GM18907 (cell line): ENCODE data around the gene DDX31.
"Not testable (repeated sequence)": the region's sequence is repeated elsewhere in the genome, so short reads cannot be mapped to it uniquely, and the experiment has no call there.

Source experiments
- ATAC-seq: cut with Tn5 transposase; IDR thresholded peaks from one replicate; pipeline ENCODE4 v1.9.1; 2021; ENCODE audit warnings: mild to moderate bottlenecking, moderate library complexity; ENCODE audit not compliant: unreplicated experiment

The DDX31 gene

GRCh38 chr9:132583584-132584304 is 86.0 kb downstream of the DDX31 start:
- ATAC-seq: no peak

DNA sequence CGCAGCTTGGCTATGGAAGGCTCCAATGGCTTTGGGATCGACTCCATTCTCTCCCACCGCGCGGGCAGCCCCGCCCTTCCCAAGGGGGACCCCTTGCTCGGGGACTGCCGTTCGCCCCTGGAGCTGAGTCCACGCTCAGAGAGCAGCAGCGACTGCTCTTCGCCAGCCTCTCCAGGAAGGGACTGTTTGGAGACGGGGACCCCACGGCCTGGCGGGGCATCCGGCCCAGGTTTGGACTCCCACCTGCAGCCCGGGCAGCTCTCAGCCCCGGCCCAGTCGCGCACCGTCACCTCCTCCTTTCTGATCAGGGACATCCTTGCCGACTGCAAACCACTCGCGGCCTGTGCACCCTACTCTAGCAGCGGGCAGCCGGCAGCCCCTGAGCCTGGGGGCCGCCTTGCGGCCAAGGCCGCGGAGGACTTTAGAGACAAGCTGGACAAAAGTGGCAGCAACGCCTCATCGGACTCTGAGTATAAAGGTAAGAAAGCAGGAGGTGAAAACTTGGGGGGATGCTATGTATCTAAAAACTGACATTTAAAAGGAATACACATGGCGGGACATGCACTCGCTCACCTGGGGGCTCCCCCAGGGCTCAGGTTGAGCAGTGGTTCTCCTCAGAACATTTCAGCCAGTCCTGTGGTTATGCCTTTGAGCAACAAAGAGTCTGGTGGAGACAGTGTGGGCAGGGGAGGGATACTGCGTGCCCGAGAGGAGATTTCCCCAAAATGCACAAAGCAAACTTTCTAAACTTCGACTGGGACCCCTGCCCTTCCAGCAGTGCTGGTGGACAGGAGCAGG is 86.8 kb downstream of the DDX31 start:
- no peak for ATAC-seq

GRCh38 chr9:132582276-132582785 is 87.5 kb downstream of the DDX31 start, which contains the start of gene BARHL1:
BARHL1 (plus strand) TSS chr9:132582606; CDS start chr9:132582798, 192 bp downstream.
- ATAC-seq: no peak

DNA sequence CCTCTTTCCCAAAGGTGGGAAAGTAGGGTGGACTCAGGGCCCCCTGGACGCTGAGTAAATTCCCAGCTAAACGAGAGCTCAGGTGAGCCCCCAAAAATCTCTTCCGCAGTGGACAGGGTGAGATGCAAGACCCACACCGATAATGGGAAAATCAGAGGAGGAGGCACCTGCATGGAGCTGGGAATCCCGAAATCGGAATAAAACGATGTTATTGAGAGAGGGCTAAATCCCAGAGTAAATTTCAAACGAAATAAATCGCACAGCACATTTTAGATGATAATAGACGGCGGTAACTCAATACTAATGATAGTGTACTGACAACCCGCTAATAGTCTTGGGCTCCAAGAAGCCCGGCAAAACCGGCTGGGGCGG is 90.4 kb downstream of the DDX31 start:
- no peak for ATAC-seq

DNA sequence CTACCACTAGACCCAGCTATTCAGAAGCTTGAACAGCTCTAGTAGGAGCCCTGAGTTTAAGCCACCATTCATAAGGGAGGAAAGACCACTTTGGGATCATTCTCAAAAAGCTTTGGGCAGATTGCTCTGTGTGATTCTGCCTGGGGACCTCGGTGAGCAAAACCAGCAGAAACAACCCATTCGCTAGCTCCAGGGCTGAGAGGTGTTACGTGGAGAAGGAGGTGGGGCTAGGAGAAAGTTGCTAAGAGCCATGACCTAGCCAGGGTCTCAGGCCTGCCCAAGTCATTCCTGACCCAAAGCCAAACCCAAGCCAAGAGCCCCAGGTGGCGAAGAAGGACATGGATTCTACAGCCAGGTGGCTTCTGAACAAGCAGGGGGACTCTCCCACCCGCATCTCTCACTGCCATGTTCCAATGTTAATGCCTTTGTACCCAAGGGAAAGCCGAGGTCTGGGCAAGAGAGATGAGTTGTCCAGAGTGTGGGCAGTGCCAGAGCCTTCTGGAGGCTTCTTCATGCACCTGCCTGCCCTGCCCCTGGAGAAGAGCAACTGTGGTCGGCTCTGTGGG is 91.3 kb downstream of the DDX31 start:
- ATAC-seq: no peak

GRCh38 chr9:132577119-132577518 is 92.7 kb downstream of the DDX31 start:
- ATAC-seq: no peak

- ATAC-seq: no peak
Measured at GRCh38 chr9:132575811-132576210, 94.0 kb downstream of the DDX31 start.

GRCh38 chr9:132575005-132575609 is 94.7 kb downstream of the DDX31 start:
- ATAC-seq: no peak

DNA sequence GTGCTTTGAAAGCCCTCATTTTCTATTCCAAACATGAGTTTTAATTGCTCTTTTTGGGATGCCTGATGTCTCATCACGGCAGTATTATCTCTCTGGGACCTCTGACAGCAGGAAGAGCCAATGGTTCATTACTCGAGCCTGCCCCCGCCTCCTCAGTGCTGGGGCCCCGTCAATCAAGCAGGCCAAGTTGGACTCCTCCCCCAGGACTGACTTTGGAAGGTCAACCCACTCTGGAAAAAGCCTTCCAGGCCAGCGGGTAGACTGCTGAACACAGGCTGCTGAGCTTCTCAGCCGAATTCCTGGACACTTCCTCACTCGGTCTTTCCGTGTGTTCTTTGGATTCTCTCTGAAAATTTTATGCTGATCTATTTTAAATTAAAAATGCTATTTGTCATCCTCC is 96.9 kb downstream of the DDX31 start:
- no peak for ATAC-seq

DNA sequence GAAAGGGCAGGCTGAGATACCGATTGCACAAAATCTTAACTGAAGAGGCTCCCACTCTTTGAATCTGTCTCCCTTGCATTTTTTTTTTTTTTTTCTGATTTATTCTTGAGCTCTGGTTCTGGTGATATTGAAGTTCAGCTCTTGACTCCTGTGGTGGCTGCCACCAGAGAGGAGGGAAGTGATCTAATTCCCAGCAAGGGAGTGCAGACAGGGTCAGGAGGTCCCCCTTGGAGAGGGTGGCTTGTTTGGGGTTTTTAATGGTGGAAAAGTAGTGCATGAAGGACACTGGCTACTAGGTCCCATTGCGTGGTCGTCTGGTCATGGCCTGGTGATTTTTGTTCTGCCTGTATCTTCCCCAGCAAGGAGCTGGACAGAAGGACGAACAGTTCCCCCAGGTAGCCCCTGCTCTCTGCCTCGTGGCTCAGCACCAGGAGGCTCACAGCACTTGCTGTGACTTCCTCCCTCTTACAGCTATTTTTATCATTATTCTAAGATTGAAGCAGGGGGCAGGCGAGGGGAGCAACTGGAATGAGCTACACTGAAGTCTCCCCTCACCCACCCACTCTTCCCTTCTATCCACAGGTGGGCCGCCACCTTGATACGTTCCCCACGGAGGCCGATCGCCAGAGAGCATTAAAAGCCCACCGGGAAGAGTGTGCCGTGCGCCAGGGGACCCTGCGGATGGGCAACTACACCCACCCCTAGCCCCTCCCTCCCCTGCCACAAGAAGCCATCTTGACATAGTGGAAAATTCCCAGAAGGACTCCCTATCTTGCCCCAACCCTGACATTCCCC is 97.8 kb downstream of the DDX31 start:
- ATAC-seq: no peak

DNA sequence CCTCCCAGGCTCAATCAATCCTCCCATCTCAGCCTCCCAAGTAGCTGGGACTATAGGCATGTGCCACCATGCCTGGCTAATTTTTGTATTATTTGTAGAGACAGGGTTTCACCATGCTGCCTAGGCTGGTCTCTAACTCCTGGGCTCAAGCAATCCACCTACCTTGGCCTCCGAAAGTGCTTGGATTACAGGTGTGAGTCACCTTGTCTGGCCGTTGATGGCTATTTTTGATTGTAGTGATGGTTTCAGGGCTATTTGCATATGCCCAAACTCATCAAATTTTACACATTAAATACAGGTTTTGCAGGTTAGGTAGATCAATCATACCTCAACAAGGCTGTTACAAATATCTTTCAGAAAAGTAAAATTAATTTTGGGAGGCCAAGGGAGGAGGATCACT is 101.0 kb downstream of the DDX31 start:
- not testable (repeated sequence) for ATAC-seq

- ATAC-seq: no peak
Measured at GRCh38 chr9:132564526-132564925, 105.3 kb downstream of the DDX31 start.

DNA sequence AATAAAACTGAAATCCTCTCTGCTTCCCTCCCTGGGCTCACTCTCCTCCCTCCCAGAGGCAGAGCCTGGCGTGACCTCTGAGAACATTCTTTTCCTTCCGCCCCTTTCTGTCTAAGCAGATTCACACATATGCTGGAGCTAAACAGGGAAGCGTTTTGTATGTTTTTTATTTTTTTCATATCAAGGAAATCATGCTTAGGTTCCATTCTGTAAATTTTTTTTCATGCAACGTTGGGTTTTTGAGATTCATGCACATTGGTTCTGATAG is 107.5 kb downstream of the DDX31 start:
- no peak for ATAC-seq

DNA sequence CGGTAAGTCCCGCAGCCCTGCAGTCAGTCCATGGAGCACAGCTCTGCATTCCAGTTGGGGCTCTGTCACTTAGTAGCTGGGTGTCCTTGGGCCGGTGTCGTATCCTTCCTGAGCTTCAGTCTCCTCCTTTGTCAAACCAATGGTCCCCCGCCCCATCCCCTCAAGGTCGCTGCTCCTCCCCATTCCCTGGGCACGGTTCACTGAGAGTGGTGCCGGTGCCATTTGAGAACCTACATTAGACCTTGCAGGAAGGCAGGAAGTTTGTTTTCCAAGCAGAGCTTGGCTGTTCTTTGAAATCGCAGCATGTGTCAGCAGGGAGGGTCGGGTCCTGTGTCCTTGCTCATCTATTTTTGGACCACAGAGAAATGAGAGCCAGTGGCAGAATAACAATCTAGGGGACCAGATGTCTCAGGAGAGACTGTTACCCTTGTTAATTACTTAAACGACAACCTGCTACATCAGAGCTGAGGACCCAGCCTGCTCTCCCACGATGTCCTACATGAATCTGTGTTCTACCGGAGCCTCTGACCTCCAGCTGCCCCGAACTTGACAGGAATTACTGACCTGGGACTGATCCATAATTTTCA is 109.1 kb downstream of the DDX31 start:
- ATAC-seq: no peak

DNA sequence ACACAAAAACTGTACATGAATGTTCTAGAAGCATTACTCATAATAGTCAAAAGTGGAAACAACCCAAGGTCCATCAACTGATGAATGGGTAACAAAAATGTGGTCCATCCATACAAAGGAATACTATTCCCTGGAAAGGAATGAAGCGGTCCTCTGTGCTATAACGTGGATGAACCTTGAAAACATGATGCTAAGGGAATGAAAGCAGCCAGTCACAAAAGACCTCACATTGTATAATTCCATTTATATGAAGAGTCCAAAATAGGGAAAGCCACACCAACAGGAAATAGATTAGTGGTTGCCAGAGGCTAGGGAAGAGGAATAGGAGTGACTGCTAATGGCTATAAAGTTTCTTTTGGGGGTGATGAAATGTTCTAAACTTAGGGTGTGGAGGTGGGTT is 110.1 kb downstream of the DDX31 start:
- no peak for ATAC-seq

DNA sequence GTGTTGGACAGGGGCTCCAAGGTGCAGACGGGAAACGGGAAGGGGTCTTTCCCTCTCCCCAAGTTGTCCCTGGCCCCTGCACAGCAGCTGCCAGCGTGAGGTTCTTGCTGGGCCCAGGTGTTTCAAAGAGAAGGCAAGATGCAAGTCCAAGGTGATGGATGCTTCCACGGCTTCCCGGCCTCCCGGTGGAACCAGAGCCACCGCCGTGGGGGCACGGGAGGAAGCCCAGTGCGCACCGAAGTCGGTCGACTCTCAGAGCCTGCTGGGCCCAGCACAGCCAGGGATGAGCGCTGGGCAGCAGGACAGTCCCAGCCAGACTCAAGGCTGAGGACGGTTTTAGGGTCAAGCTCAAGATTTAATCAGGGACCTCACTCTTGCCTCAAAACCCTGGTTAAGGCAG is 112.6 kb downstream of the DDX31 start:
- no peak for ATAC-seq

- ATAC-seq: no peak
Measured at GRCh38 chr9:132556714-132557113, 113.1 kb downstream of the DDX31 start.

DNA sequence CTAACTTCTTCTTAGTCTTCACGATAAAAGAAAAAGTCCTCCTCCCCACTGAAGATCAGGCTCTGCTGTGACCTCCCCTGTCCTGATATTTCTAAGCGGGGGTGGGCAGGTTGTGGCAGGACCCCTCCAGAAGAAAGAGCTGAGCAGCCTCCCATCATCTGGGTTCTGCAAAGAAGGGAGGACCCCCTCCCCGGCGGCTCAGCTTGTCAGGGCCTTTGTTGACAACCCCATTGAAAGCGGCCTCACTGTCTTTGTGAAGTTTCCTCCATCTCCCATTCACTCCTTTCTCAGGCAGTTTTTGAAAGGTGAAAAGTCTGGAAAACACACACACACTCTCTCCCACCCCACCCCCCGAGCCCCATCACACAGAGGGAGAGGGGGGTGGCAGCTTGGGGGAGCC is 113.5 kb downstream of the DDX31 start:
- ATAC-seq: no peak

DNA sequence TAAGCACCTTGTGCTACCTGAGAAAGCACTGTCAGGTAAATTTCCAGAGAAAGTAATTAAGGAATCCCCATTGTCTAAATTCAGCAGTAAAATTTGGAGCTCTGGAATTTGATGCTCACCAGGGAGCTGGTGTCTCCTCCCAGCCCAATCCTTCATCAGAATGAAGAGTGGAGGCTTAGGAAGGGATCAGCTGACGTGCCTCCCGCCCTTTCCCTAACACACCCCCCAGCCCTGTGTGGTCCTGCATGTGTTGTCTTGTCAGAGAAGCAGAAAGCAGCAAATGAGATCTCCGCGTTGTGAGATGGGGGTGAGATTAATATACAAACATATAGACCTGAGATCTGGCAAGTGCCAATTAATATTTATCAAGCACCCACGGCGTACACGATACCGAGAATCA is 114.3 kb downstream of the DDX31 start:
- ATAC-seq: no peak

DNA sequence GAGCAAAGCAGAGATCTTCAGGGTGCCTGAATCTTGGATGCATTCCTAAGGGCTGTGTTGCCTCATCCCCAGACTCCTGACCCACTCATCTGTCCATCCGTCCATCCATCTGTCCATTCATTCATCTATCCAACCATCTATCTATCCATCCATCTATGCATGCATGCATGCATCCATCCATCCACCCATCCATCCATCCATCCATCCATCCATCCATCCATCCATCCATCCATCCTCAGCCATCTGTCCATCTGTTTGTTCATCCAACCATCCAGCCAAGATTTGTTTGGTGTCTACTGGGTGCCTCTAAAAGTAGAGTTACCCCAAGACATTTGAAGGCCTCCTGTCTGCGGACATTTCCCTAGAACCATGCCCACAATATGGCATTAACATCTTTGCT is 115.0 kb downstream of the DDX31 start:
- ATAC-seq: no peak

- ATAC-seq: no peak
Measured at GRCh38 chr9:132552041-132552440, 117.7 kb downstream of the DDX31 start.
